Daoy (cell line): ENCODE data around the gene GNAL. TPM values are rescaled to one million over a fixed set of nuclear protein-coding genes. Genes with fewer than 3 reads are reported as not detected.
"Not testable (repeated sequence)": the region's sequence is repeated elsewhere in the genome, so short reads cannot be mapped to it uniquely, and the experiment has no call there.

ENCODE experiments used
- DNase-seq: peaks from one replicate; pipeline ENCODE4 v3.0.0-alpha.2; 2015; ENCODE audit warnings: low read depth
- total RNA-seq: library from RNA; depleted of rRNA; stranded (reverse); fragments of >200 nt; shearing (Covaris generic); gene quantifications from 2 replicates; pipeline ENCODE4 v1.2.3, GENCODE V29; 2014

The GNAL gene
- total RNA-seq, 1 experiment from 2014 or later = 0.97 TPM

- DNase-seq = no peak
These were observed 185.6 kb downstream of the GNAL start for GRCh38 chr18:11874676-11875075.

GRCh38 chr18:11877497-11878135 lies 188.6 kb downstream of the GNAL start:
- no peak for DNase-seq

GRCh38 chr18:11880586-11881304 lies 191.7 kb downstream of the GNAL start:
- no peak for DNase-seq

GRCh38 chr18:11882636-11883035 lies 193.6 kb downstream of the GNAL start:
- DNase-seq = no peak

- no peak for DNase-seq
These were observed 194.1 kb downstream of the GNAL start for GRCh38 chr18:11883153-11883552.

- no peak for DNase-seq
These were observed 195.4 kb downstream of the GNAL start for GRCh38 chr18:11884396-11885030.

GRCh38 chr18:11885278-11885947 lies 196.3 kb downstream of the GNAL start:
- DNase-seq = no peak

GRCh38 chr18:11886577-11887110 lies 197.6 kb downstream of the GNAL start:
- DNase-seq = no peak

GRCh38 chr18:11887328-11888128 lies 198.5 kb downstream of the GNAL start:
- DNase-seq = peak; percentile 21

- DNase-seq = no peak
These were observed 199.7 kb downstream of the GNAL start for GRCh38 chr18:11888726-11889125.

- no peak for DNase-seq
These were observed 200.2 kb downstream of the GNAL start for GRCh38 chr18:11889284-11889683.

GRCh38 chr18:11891737-11892136 lies 202.7 kb downstream of the GNAL start:
- DNase-seq = no peak

GRCh38 chr18:11892438-11892837 lies 203.4 kb downstream of the GNAL start:
- DNase-seq = not testable (repeated sequence)

- no peak for DNase-seq
These were observed 208.7 kb downstream of the GNAL start for GRCh38 chr18:11897781-11898180.

- no peak for DNase-seq
These were observed 210.0 kb downstream of the GNAL start for GRCh38 chr18:11899063-11899462.

- no peak for DNase-seq
These were observed 212.9 kb downstream of the GNAL start for GRCh38 chr18:11901826-11902438.

GRCh38 chr18:11902522-11903292 lies 213.6 kb downstream of the GNAL start:
- DNase-seq = no peak

- no peak for DNase-seq
These were observed 216.5 kb downstream of the GNAL start for GRCh38 chr18:11905613-11906012.

GRCh38 chr18:11906176-11906575 lies 217.1 kb downstream of the GNAL start:
- DNase-seq = no peak
